Measurements from ENCODE around the gene KLK5.
A peak's percentile ranks its signal among the peaks of the same experiment; 100 is the strongest.

KLK5 gene

GRCh38 chr19:50932018-50932689, 20.7 kb downstream of the KLK5 start:
- DNase-seq (ENCODE audit: extremely low read depth, low read depth) = no peak
- no peak for TF ChIP-seq CTCF (IDR thresholded peaks at IDR 0.05; ENCODE audit: low read depth, low read length)

- TF ChIP-seq CTCF (IDR thresholded peaks at IDR 0.05; ENCODE audit: low read depth, low read length) = no peak
- DNase-seq (ENCODE audit: extremely low read depth, low read depth) = no peak
These were observed 21.8 kb downstream of the KLK5 start for GRCh38 chr19:50931023-50931422.

- no peak for DNase-seq (ENCODE audit: extremely low read depth, low read depth)
- no peak for TF ChIP-seq CTCF (IDR thresholded peaks at IDR 0.05; ENCODE audit: low read depth, low read length)
These were observed 24.0 kb downstream of the KLK5 start for GRCh38 chr19:50928831-50929230.

- no peak for TF ChIP-seq CTCF (IDR thresholded peaks at IDR 0.05; ENCODE audit: low read depth, low read length)
- DNase-seq (ENCODE audit: extremely low read depth, low read depth) = no peak
These were observed 26.7 kb downstream of the KLK5 start for GRCh38 chr19:50926144-50926543.

DNA sequence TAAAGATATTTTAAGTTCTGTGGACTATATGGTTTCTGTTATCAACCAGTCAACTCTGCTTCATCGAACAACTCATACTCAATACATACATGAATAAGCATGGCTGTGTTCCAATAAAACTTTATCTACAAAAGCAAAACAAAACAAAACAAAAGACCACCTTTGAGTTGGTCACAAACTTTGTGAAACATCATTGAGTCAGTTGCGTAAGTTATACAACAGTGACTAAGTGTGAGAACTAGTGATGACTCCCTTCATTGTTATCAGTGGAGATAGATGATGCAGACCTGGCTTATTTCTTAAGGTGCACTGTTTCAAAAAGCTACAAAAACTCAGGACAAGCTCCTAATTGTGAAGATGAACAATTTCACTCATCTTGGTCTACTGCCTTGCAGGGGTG, 27.1 kb downstream of the KLK5 start:
- DNase-seq (ENCODE audit: extremely low read depth, low read depth) = no peak
- no peak for TF ChIP-seq CTCF (IDR thresholded peaks at IDR 0.05; ENCODE audit: low read depth, low read length)

DNA sequence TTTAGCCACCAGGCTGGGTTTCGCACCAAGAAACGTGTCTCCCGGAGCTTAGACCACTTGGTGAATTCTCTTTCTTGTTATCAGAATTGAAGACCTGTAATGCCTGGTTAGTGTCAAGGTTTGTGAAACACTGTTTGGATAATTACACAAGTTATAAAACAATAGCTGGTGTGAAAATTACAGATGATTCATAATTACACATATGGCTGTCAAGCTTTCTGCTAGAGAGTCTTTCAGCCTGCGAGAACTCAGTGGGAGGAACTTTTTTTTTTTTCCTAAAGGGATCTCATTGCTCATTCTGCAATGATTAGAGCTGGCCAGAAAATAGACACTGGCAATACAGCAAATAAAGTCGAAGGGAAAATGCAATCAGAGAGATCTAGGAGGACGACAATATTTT, 28.3 kb downstream of the KLK5 start:
- no peak for TF ChIP-seq CTCF (IDR thresholded peaks at IDR 0.05; ENCODE audit: low read depth, low read length)

GRCh38 chr19:50922317-50922853, 30.5 kb downstream of the KLK5 start:
- TF ChIP-seq CTCF (IDR thresholded peaks at IDR 0.05; ENCODE audit: low read depth, low read length) = peak; percentile 84
- DNase-seq (ENCODE audit: extremely low read depth, low read depth) = peak; percentile 37

More for the DNA sequence above, 28.3 kb downstream of the KLK5 start:
- no peak for DNase-seq (ENCODE audit: extremely low read depth, low read depth)
